ENCODE results near the gene TCTN1.
"Not testable (repeated sequence)": the region's sequence is repeated elsewhere in the genome, so short reads cannot be mapped to it uniquely, and the experiment has no call there.

GRCh38 chr12:110570798-110571197 lies 43.1 kb upstream of the TCTN1 start:
- not testable (repeated sequence) for TF ChIP-seq POLR2AphosphoS5 (IDR thresholded peaks at IDR 0.05; ENCODE audit: low read depth, low read length); CTCF (IDR thresholded peaks at IDR 0.05 in 2 of 3, conservative IDR thresholded peaks at IDR 0.05 in 1 of 3; ENCODE audit: borderline replicate concordance in 1 of 3, insufficient read depth in 1 of 3, low read depth in 2 of 3, low read length in 2 of 3); YY1 (IDR thresholded peaks at IDR 0.05; ENCODE audit: extremely low read depth, insufficient replicate concordance, low read depth, low read length); REST (IDR thresholded peaks at IDR 0.05; ENCODE audit: low read depth); ATF3 (IDR thresholded peaks at IDR 0.05); SIN3A (IDR thresholded peaks at IDR 0.05; ENCODE audit: low read depth); TCF7L2 (IDR thresholded peaks at IDR 0.05; ENCODE audit: borderline replicate concordance, extremely low read depth, insufficient read depth, insufficient read length); POLR2A (IDR thresholded peaks at IDR 0.05; ENCODE audit: borderline replicate concordance, extremely low read depth, insufficient read depth, insufficient read length)

All from HCT116 (cell line).